Measurements from ENCODE around the gene CIROP. TPM values are rescaled to one million over a fixed set of nuclear protein-coding genes. Genes with fewer than 3 reads are reported as not detected.
A peak's percentile ranks its signal among the peaks of the same experiment; 100 is the strongest.

CIROP gene
- total and polyA plus RNA-seq, 9 of the 15 experiments (the other 6 are each of a cell fraction or from before 2014, with no cell fraction given): not detected

- TF ChIP-seq BRCA1 (IDR thresholded peaks at IDR 0.05) (no peak), BRCA1 (CRISPR knock-in tag; IDR thresholded peaks at IDR 0.05) (no peak), ZNF143 (CRISPR knock-in tag; IDR thresholded peaks at IDR 0.05) (no peak), NFYB (IDR thresholded peaks at IDR 0.05; ENCODE audit: extremely low read depth, insufficient read length) (peak; percentile 85), HDAC6 (IDR thresholded peaks at IDR 0.05; ENCODE audit: low read depth, low read length) (no peak), SNRNP70 (optimal IDR thresholded peaks at IDR 0.05; ENCODE audit: low read depth, low read length) (no peak), ZNF785 (CRISPR knock-in tag; IDR thresholded peaks at IDR 0.05) (no peak), BCL6 (CRISPR knock-in tag; IDR thresholded peaks at IDR 0.05) (no peak), HIVEP1 (CRISPR knock-in tag; IDR thresholded peaks at IDR 0.05) (no peak), KAT7 (CRISPR knock-in tag; IDR thresholded peaks at IDR 0.05; ENCODE audit: borderline replicate concordance) (peak; percentile 83), FOXP1 (CRISPR knock-in tag; IDR thresholded peaks at IDR 0.05) (no peak), MCM5 (IDR thresholded peaks at IDR 0.05; ENCODE audit: low read depth) (no peak), TAF15 (IDR thresholded peaks at IDR 0.05; ENCODE audit: low read depth, low read length) (no peak), POU5F1 (IDR thresholded peaks at IDR 0.05; ENCODE audit: borderline replicate concordance, low read depth, low read length, partially characterized antibody) (no peak), NFATC3 (IDR thresholded peaks at IDR 0.05) (no peak), TFE3 (CRISPR knock-in tag; IDR thresholded peaks at IDR 0.05) (no peak), JUND (IDR thresholded peaks at IDR 0.05; ENCODE audit: borderline replicate concordance, low read depth, low read length) (peak; percentile 39), JUND (tag; IDR thresholded peaks at IDR 0.05; ENCODE audit: borderline replicate concordance, low read depth, low read length) (no peak; the same call in 2 of the 3 replicates), CLOCK (CRISPR knock-in tag; IDR thresholded peaks at IDR 0.05; ENCODE audit: borderline replicate concordance) (peak; percentile 50; the same call in 1 of the 2 replicates), ASH1L (IDR thresholded peaks at IDR 0.05; ENCODE audit: borderline replicate concordance, low read depth, partially characterized antibody) (no peak), ELK3 (CRISPR knock-in tag; IDR thresholded peaks at IDR 0.05) (no peak), XRCC4 (IDR thresholded peaks at IDR 0.05; ENCODE audit: extremely low read depth, insufficient read depth, insufficient read length) (no peak)
- TF ChIP-seq, protein P1, sequence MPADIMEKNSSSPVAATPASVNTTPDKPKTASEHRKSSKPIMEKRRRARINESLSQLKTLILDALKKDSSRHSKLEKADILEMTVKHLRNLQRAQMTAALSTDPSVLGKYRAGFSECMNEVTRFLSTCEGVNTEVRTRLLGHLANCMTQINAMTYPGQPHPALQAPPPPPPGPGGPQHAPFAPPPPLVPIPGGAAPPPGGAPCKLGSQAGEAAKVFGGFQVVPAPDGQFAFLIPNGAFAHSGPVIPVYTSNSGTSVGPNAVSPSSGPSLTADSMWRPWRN (IDR thresholded peaks at IDR 0.05; ENCODE audit: low read depth): peak; percentile 69
Observed at GRCh38 chr14:23153851-23154796, 49.3 kb upstream of the CIROP start (continued).

Data from K562 (cell line).